OCI-LY7 (cell line): ENCODE results near the gene GLRA1. TPM values are rescaled to one million over a fixed set of nuclear protein-coding genes. Genes with fewer than 3 reads are reported as not detected.
"Not testable (repeated sequence)": the region's sequence is repeated elsewhere in the genome, so short reads cannot be mapped to it uniquely, and the experiment has no call there.

Source experiments
- BruUV-seq: library from RNA; stranded (reverse); fragments of 400-500 nt; replicated peaks from 2 replicates; lab custom pipeline; 2021; lab: Mats Ljungman, UMichigan
- CTCF ChIA-PET: fragments of 300-600 bp; sonication (Branson Sonifier 250); formaldehyde crosslinking; loops from one replicate; lab custom pipeline; 2022; ENCODE audit warnings: antibody characterized with exemption; ENCODE audit not compliant: unreplicated experiment; lab: Charles Lee
- POLR2A ChIA-PET: fragments of 300-600 bp; sonication (Branson Sonifier 250); formaldehyde crosslinking; loops from one replicate; lab custom pipeline; 2022; ENCODE audit warnings: antibody characterized with exemption; lab: Charles Lee
- DNase-seq: peaks from one replicate; pipeline ENCODE4 v3.0.0-alpha.2; 2015; ENCODE audit warnings: low spot score
- H2AFZ ChIP-seq: fragments of 200-600 bp; sonication (generic), shearing (Covaris generic); 2 replicates; pipeline ENCODE4 v1.6.1; 2014; ENCODE audit warnings: mild to moderate bottlenecking, antibody characterized with exemption, low read length, moderate library complexity
- H3K27ac ChIP-seq: fragments of 200-600 bp; sonication (generic); 2 replicates; pipeline ENCODE4 v1.5.1; 2014; ENCODE audit warnings: mixed run types, low read depth, mild to moderate bottlenecking, moderate library complexity, low read length, inconsistent platforms; ENCODE audit not compliant: poor library complexity, severe bottlenecking
- H3K36me3 ChIP-seq: fragments of 200-600 bp; sonication (generic); 2 replicates; pipeline ENCODE4 v1.6.1; 2014; ENCODE audit warnings: mild to moderate bottlenecking, antibody characterized with exemption, low read length, moderate library complexity, mixed read lengths; ENCODE audit not compliant: insufficient read depth
- H3K4me1 ChIP-seq: fragments of 200-600 bp; sonication (generic); 2 replicates; pipeline ENCODE4 v1.5.1; 2014; ENCODE audit warnings: mild to moderate bottlenecking, low read length; ENCODE audit not compliant: insufficient read depth, poor library complexity, severe bottlenecking
- H3K4me2 ChIP-seq: fragments of 200-600 bp; sonication (generic); 2 replicates; pipeline ENCODE4 v1.6.1; 2014; ENCODE audit warnings: mild to moderate bottlenecking, low read length
- H3K4me3 ChIP-seq: fragments of 200-600 bp; sonication (generic); 2 replicates; pipeline ENCODE4 v1.5.1; 2014; ENCODE audit warnings: mild to moderate bottlenecking, low read depth, low read length; ENCODE audit not compliant: poor library complexity, severe bottlenecking
- H3K79me2 ChIP-seq: fragments of 200-600 bp; sonication (generic); 2 replicates; pipeline ENCODE4 v1.6.1; 2016; ENCODE audit warnings: low read depth, mild to moderate bottlenecking, low read length, moderate library complexity, mixed read lengths; ENCODE audit not compliant: insufficient read depth
- H3K9me2 ChIP-seq: fragments of 200-600 bp; sonication (generic); 2 replicates; pipeline ENCODE4 v1.6.1; 2016; ENCODE audit warnings: mild to moderate bottlenecking, low read length, mixed read lengths; ENCODE audit not compliant: insufficient read depth
- H3K9me3 ChIP-seq: fragments of 200-600 bp; sonication (generic); 2 replicates; pipeline ENCODE4 v1.6.1; 2014; ENCODE audit warnings: mild to moderate bottlenecking, mixed run types, low read length, mixed read lengths
- H4K20me1 ChIP-seq: fragments of 200-600 bp; sonication (generic); 2 replicates; pipeline ENCODE4 v1.6.1; 2014; ENCODE audit warnings: mild to moderate bottlenecking, antibody characterized with exemption, low read length, moderate library complexity, mixed read lengths; ENCODE audit not compliant: insufficient read depth
- EZH2phosphoT487 ChIP-seq: fragments of 200-600 bp; sonication (generic); IDR thresholded peaks from 2 replicates; pipeline ENCODE4 v1.6.1; 2018; ENCODE audit warnings: low read depth, borderline replicate concordance, mild to moderate bottlenecking, mixed run types, antibody characterized with exemption, low read length, moderate library complexity, mixed read lengths
- intact Hi-C: fragments of 100-400 bp; cut with micrococcal nuclease; formaldehyde crosslinking; loops from one replicate; pipeline ENCODE4 v1.10.0; 2022; ENCODE audit not compliant: unreplicated experiment
- total RNA-seq, 2 experiments: library from RNA; depleted of rRNA in 1 of 2; stranded (reverse); fragments of >200 nt in 1 of 2; shearing (Covaris generic) in 1 of 2; gene quantifications; 2 replicates each; pipeline ENCODE4 v1.2.3, GENCODE V29; 2014 to 2022
- TF ChIP-seq, protein P1 (sequence below): fragments of 200-600 bp; sonication (generic); conservative IDR thresholded peaks from 2 replicates; pipeline ENCODE4 v1.5.1; 2014; ENCODE audit warnings: mild to moderate bottlenecking, antibody characterized with exemption, low read length, moderate library complexity, mixed read lengths

The GLRA1 gene
- total RNA-seq, 2 experiments from 2014 or later = not detected

DNA sequence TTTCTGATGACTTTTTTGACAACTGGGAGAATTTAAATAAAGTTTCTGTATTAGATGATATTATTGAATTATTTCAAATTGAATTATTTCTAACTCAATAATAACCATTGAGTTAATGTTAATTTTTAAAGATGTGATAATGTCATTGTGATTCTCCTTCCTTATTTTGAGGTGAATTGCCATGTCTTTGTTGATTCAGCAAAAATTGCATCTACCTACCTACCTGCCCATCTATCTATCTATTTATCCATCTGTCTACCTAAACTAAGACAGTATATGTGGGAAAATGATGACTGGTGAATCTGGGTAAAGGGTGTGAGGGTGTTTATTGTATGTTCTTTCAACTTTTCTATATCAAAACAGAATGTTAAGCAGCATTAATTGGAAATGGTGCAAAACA, 77.9 kb downstream of the GLRA1 start:
- H3K79me2 ChIP-seq = no peaks in the 10 kb centered on the region
- no peaks in the 10 kb centered on the region for H3K4me1 ChIP-seq
- no peak overlapping the region for H2AFZ ChIP-seq
- H3K4me3 ChIP-seq = no peak overlapping the region
- intact Hi-C loops = no loop called here
- ChIA-PET POLR2A (no interaction called here), CTCF (no interaction called here)
- TF ChIP-seq, protein P1, sequence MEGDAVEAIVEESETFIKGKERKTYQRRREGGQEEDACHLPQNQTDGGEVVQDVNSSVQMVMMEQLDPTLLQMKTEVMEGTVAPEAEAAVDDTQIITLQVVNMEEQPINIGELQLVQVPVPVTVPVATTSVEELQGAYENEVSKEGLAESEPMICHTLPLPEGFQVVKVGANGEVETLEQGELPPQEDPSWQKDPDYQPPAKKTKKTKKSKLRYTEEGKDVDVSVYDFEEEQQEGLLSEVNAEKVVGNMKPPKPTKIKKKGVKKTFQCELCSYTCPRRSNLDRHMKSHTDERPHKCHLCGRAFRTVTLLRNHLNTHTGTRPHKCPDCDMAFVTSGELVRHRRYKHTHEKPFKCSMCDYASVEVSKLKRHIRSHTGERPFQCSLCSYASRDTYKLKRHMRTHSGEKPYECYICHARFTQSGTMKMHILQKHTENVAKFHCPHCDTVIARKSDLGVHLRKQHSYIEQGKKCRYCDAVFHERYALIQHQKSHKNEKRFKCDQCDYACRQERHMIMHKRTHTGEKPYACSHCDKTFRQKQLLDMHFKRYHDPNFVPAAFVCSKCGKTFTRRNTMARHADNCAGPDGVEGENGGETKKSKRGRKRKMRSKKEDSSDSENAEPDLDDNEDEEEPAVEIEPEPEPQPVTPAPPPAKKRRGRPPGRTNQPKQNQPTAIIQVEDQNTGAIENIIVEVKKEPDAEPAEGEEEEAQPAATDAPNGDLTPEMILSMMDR = no peak
- no peak for TF ChIP-seq EZH2phosphoT487
- no peaks in the 10 kb centered on the region for H3K36me3 ChIP-seq
- H3K9me2 ChIP-seq = no peaks in the 10 kb centered on the region
- no peak overlapping the region for H3K4me2 ChIP-seq
- H3K9me3 ChIP-seq = no peaks in the 10 kb centered on the region
- DNase-seq = no peak
- BruUV-seq = no TSS peak
- no peaks in the 10 kb centered on the region for H4K20me1 ChIP-seq
- H3K27ac ChIP-seq = no peak overlapping the region

DNA sequence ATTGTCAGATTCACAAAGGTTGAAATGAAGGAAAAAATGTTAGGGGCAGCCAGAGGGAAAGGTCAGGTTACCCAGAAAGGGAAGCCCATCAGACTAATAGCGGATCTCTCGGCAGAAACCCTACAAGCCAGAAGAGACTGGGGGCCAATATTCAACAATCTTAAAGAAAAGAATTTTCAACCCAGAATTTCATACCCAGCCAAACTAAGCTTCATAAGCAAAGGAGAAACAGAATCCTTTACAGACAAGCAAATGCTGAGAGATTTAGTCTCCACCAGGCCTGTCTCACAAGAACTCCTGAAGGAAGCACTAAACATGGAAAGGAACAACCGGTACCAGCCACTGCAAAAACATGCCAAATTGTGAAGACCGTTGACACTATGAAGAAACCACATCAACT, 91.8 kb downstream of the GLRA1 start:
- POLR2A ChIA-PET, DNase-seq, intact Hi-C loops, H3K4me1 ChIP-seq, H3K4me3 ChIP-seq, H3K36me3 ChIP-seq, H3K9me3 ChIP-seq, H3K4me2 ChIP-seq, H3K9me2 ChIP-seq, CTCF ChIA-PET, BruUV-seq, H4K20me1 ChIP-seq, H3K27ac ChIP-seq, H3K79me2 ChIP-seq, H2AFZ ChIP-seq: not testable (repeated sequence)

GRCh38 chr5:151829370-151829769, 95.3 kb downstream of the GLRA1 start:
- H3K36me3 ChIP-seq = peaks cover 6% of the 10 kb centered on the region; the same call in 1 of the 2 replicates
- no peak overlapping the region for H3K4me3 ChIP-seq
- CTCF ChIA-PET = no interaction called here
- H3K4me2 ChIP-seq = no peak overlapping the region
- POLR2A ChIA-PET = interaction anchor here (0.7 kb wide), 1 partner anchor 160 kb away, joined by 3 read pairs; no protein-coding TSS in a partner anchor
- no peaks in the 10 kb centered on the region for H3K79me2 ChIP-seq
- TF ChIP-seq, protein P1 = no peak
- TF ChIP-seq EZH2phosphoT487 = no peak
- no peak overlapping the region for H2AFZ ChIP-seq
- H3K9me2 ChIP-seq = no peaks in the 10 kb centered on the region
- no TSS peak for BruUV-seq
- H4K20me1 ChIP-seq = no peaks in the 10 kb centered on the region
- H3K4me1 ChIP-seq = no peaks in the 10 kb centered on the region
- intact Hi-C loops = loop anchor here (5.0 to 10.0 kb wide), 2 partner anchors 518 to 675 kb away; no protein-coding TSS in a partner anchor
- no peak overlapping the region for H3K27ac ChIP-seq
- H3K9me3 ChIP-seq = no peaks in the 10 kb centered on the region
- no peak for DNase-seq
